Gastrocnemius medialis (tissue), 4 donors: ENCODE measurements around the gene FRAS1.
"Not testable (repeated sequence)": the region's sequence is repeated elsewhere in the genome, so short reads cannot be mapped to it uniquely, and the experiment has no call there.

Experiments used
- POLR2A ChIP-seq, 2 donors: fragments of 450-650 bp; IDR thresholded peaks; one replicate each; pipeline ENCODE4 v1.6.1; 2017; ENCODE audit warnings: antibody characterized with exemption in 2 of 2, mild to moderate bottlenecking in 2 of 2, moderate library complexity in 2 of 2
- TF ChIP-seq, protein P1 (sequence below), 5 experiments: fragments of 450-650 bp in 3 of 5; fragments of 200-600 bp in 2 of 5; sonication (generic) in 2 of 5; IDR thresholded peaks in 4 of 5; conservative IDR thresholded peaks in 1 of 5; 1 replicate in 4 of 5; 2 replicates in 1 of 5; pipeline ENCODE4 v1.5.1; 2016 to 2019; ENCODE audit warnings: antibody characterized with exemption in 5 of 5, mild to moderate bottlenecking in 3 of 5, moderate library complexity in 3 of 5

DNA sequence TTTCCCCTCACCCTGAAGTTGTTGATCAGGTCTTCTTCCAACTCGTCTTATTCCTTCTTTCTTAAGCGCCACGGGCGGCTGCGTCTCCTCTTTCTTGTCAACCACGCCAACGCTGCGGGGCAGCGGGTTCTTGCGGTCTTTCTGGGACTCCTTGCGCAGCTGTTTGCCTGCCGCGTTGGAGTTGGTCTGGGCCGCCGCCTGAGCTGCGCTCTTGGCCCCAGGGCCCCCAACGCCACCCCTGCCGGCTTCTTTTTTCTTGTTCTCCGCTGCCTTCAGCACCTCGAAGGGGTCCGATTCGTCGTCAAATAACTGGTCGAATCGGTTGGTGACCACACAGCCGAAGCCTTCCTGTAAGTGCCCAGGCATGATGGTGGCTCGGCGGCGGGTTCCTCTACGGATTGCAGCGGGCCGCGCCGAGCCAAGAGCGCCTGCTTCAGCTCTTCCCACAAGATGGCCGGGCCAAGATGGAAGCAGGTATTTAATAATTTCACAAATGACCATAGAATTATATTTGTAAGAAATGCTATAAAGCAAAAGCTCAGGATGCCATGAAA lies 124.6 kb downstream of the FRAS1 start:
- TF ChIP-seq, protein P1, sequence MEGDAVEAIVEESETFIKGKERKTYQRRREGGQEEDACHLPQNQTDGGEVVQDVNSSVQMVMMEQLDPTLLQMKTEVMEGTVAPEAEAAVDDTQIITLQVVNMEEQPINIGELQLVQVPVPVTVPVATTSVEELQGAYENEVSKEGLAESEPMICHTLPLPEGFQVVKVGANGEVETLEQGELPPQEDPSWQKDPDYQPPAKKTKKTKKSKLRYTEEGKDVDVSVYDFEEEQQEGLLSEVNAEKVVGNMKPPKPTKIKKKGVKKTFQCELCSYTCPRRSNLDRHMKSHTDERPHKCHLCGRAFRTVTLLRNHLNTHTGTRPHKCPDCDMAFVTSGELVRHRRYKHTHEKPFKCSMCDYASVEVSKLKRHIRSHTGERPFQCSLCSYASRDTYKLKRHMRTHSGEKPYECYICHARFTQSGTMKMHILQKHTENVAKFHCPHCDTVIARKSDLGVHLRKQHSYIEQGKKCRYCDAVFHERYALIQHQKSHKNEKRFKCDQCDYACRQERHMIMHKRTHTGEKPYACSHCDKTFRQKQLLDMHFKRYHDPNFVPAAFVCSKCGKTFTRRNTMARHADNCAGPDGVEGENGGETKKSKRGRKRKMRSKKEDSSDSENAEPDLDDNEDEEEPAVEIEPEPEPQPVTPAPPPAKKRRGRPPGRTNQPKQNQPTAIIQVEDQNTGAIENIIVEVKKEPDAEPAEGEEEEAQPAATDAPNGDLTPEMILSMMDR (IDR thresholded peaks at IDR 0.05 in 4 of 5, conservative IDR thresholded peaks at IDR 0.05 in 1 of 5): not testable (repeated sequence)
- not testable (repeated sequence) for TF ChIP-seq POLR2A (IDR thresholded peaks at IDR 0.05)
